HG02870 (cell line): ENCODE data around the gene CPXM2.

Experiments
- ATAC-seq: cut with Tn5 transposase; IDR thresholded peaks from one replicate; pipeline ENCODE4 v1.9.1; 2021; ENCODE audit warnings: mild to moderate bottlenecking, moderate library complexity; ENCODE audit not compliant: unreplicated experiment

The CPXM2 gene

DNA sequence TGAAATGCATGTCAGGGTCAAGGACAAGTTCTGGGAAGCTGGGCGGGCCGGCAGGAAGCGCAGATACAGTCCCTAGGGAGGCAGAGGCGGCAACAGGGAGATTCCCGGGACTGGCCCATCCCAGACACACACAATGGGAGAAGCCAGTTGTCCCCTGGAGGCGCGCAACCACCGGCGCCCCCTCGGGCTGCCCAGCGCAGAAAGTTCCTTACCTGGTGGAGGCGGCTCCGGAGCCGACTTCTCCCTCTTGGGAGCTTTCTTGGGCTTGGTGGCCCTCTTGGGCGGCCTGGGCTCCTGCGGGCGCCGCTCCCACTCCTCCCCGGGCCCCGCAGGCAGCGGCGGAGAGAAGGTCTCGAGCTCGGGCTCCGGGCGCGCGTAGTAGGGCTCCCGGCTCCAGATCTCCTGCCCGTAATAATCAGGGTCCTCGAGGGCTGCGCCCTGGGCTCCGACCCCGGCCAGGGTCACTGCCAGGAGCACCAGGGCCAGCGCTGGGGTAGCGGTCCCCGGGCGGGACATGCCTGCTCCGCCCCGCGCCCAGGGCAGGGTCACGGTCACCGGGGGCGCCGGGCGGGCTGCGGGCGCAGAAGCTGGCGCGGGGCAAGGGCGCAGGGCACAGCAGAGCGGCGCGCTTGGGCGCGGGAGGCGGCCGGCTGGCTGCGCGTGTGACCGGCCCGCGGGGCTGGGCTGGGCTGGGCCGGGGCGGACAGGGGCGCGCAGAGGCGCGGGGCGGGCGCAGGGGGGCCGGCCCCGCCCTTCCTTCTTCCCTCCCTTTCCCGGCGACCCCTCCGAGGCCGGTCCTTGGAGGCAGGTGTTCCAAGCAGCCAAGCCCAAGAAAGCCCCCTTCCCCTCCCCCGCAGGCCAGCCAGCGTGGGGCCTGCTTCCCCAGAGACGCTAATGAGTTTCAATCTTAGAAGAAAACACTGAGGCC lies at the start of gene CPXM2:
Gene CPXM2, minus strand, starts transcription at position 664 of the 928 bp plus-strand sequence. Its CDS starts 148 bp downstream, at position 516.
- no peak for ATAC-seq

DNA sequence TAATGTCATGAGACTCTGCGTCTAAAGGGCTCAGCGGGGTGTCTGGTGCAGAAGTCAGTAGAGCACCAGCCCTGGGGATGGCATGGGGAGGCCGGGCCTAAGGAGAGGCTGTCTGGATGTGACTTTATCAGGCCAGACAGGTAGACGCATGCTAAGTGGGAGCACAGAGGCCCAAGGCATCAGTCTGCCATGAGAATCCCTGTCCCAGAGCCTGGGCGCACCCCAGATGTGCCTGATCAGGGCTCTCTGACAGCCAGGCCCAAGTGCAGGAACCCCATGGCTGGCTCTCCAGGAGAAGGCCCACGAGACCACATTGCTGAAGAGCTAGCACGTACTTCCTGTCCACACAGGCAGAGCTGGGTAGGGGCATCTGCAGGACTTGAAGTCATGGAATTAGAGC lies 48.0 kb upstream of the CPXM2 start:
- no peak for ATAC-seq

DNA sequence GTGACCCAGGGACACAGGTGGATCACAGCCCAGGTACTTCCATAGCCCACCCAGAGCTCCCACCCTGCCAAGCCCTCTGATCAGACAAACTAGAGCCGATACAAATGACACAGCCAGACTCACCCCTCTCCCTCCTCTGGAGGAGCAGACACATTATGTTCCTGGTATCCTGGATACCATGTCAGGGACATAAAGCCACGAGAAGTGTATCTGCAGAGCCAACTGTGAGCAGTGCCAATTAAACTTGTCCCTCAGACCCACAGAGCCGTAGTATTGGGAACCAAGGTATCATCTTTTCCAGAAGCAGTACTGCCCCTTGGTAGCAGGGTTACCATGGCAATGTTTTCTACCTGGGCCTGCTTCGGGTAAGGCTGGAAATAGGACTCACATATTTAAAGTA lies 47.3 kb upstream of the CPXM2 start:
- no peak for ATAC-seq

DNA sequence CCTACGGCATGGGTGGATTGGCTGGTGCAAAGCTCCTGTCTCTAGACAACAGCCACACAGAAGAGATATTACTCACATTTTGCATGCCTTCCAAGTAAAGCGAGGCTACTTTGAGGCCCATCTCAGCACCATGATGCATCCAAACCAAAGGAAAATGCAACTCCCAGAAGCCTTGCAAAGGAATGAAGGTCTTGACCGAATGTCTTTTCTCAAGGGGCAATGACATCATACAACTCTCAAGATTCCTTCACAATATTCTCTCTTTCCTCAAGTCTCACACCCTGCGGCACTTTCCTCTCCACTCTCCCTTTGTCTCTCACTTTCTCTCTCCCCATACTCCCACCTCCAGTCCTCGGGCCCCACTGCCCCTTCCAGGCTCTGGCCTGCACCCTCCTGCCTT lies 44.8 kb upstream of the CPXM2 start:
- ATAC-seq: no peak

DNA sequence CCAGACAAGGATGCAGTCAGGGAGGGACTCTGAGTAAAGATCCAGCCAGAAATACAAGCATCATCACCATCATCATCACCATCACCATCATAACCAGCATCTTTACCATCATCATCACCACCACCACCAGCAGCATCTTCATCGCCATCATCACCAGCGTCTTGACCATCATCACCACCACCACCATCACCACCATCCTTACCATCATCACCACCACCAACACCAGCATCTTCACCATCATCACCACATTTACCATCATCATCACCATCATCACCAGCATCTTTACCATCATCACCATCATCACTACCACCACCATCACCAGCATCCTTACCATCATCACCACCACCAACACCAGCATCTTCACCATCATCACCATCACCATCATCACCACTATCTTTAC lies 44.1 kb upstream of the CPXM2 start:
- ATAC-seq: no peak

DNA sequence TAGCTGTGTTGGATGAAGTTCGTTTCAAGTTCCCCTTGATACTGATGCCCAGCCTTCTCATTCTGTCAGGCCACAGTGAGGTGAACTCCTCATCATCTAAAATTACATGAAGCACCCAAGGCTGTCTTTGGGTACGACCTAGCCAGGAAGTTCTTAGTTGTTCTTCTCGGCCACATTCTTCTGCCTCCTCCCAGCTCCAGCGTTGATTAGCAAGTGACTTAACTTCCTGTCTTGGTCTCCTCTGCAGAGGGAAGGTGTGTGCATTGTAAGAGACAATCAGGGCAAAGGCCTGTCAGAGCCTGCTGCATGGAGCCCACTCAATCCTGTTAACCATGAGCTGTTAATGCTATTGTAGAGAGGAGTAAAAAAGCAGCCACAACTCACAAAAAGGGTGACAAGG lies 43.2 kb upstream of the CPXM2 start:
- no peak for ATAC-seq

DNA sequence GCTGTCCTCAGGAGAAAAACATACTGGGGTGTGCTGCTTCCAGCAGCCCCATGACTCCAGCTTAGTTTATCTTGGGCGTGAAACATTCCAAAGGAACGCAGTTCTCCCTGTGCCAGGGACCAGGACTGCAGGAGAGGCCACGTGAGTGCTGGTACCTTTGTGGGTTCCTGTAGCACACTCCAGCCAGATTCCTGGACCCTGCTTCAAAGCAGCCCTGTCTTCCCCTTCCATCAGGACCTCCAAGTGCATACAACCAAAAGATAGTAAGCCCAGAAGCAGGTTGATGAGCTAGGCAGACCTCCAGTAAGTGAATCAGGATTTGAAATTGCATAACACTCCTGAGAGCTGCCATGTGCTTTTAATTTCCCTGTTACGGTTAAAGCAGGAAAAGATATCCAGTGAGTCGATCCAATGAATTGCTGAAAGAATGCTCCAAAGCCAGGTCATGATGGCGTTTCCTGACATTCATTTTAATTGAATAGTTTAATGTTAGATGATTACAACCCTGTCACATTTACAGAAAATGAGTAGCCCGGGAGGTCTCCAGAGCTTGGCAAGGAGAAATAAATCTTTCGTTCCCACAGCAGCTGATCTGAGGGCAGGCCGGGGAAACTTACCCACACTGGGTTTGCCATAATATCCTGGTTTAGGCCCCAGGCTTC lies 38.9 kb upstream of the CPXM2 start:
- ATAC-seq: no peak

DNA sequence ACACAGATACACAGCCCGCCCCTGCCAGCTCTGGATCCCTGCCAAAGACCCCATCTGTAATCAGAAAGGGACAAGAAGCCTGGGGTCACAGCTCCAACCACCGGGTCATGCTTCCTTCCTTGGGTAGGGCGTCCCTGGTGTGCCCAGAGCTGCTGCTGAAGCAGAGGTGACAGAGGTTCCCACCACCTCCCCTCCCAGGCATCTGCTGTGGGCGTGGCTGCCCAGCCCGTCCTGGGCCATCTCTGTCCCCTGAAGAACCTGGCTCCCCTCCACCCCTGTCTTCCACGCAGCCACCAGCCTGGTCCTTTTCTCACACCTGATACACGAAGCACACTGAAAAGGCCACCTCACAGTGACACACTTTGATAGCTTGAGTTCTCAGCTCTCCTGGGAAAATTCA lies 38.2 kb upstream of the CPXM2 start:
- ATAC-seq: no peak

DNA sequence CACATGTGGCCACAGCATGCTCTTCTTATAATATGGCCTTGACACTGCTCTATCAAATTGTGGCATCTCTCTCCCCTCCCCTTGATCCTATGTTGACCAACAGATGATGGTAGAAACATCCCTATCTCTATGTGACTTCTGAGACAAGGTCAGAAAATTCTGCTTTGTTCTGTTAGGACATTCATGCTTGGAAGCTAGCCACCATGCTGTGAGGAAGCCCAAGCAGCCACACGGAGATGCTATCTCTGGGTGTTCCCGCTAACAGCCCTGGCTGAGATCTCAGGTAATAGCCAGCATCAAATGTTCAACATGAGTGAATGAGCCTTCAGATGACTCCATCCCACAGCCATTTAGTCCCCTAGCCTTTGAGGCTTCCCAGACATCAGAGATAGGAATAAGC lies 36.8 kb upstream of the CPXM2 start:
- ATAC-seq: no peak

DNA sequence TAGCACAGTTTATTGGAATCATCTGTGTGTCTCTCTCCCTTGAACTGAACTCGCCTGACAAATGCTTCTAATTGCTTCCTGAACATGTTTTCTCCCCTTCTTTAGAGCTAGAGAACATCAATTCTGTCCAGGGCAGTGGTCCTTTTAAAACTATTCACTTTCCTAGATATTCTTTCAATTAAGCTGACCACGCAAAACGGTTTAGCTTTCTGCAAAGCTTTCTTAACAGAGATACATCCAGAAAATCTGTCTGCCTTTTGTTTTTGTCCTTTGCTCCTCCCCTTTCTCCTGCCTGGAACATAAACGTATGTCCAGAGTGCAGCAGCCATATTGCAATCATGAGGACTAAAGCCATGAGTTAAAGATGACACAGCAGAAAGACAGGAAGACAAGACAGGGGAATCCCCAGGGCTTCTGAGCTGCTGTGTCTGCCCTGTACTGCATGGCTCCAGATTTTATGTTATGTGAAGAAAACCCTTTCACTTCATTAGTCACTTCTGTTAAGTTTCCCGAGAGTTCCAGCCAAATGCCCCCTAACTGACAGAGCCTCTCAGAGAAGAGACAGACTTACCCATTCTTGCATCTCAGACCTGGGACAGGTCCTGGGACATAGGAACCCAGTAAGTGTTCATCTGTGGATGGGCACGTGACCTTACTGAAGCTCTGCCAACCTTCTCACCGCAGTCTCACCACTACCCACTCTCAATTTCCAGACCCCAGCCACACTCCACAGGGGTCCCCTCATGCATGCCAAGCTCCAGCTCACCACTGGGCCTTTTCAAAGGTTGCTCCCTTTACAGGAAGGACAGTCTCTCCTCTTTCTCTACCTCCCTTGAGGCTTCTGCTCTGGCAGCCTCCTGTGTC lies 35.0 kb upstream of the CPXM2 start:
- ATAC-seq: no peak

DNA sequence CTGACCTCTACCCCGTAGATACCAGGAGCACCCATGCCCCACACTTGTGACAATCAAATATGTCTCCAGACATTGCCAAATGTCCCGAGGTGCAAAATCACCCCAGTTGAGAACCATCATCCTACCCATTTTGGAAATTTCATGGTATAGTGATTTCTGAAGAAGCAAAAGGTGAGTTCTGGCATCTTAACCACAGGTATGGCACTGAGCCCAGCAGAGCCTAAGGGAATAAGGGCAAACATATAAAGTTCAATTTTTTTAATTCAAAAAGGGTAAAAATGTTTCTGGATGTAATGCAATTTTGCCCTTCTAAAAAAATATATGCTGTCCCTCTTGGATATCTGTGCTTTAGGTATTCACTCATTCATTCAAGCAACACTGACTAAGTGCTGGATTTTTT lies 30.5 kb upstream of the CPXM2 start:
- no peak for ATAC-seq

DNA sequence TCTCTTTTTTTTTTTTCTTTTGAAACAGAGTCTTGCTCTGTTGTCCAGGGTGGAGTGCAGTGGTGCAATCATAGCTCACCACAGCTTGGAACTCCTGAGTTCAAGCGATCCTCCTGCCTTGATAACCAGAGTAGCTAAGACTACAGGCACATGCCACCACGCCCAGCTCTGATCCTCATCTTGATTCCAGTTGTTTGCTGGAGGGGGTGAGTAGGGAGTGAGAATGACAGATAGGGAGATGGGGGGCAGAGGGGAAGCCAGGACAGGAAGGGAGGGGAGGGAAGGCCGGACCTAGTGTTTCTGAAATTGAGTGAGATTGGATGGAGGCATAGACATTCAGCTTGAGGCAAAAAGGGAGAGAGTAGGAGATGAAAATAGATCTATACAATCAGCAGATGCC lies 25.2 kb upstream of the CPXM2 start:
- ATAC-seq: no peak

DNA sequence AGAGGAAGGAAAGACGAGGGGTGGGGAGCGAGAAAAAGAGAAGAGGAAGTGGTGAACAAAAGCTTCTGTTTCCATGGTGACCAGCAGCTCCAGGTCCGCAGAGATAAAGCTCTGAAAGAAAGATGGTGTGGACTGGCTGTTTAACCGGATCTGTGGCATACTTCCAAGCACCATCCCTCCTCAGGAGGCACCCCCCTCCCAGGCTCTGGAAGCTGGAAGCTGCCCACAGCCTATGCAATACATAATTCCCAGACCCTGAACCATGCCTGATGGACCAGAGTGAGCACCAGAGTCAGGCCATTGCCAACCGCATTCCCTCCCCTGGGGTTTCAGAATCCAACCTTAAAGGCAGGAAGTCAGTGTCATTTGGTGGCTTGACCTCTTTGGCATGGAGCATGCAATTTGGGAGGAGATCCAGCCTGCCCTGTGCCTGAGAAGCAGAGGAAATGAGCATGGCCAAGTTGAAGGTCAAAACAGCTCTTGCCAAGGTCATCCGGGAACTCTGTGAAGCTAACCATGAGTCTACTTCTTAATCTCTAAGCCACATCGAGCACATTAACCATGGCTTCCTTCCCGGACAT lies 22.2 kb upstream of the CPXM2 start:
- ATAC-seq: no peak

DNA sequence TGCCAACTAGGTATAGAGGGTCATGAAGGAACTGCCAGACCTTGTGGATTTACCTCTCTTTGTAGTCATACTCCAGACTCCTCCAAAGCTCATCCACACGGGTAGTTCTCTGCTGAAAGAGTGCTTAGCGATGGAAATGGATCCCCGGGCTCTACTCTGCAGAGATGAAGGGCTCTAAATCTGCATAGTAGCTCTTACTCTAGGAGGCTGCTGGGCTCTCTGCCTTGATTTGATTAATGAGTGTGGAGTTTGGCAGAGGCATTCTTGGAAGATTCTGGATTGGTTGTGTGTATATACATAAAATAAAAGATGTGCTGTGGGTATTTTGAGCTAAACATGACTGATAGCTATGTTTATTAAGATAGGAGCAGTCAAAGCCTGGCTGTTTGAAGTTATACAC lies 21.3 kb upstream of the CPXM2 start:
- ATAC-seq: no peak

DNA sequence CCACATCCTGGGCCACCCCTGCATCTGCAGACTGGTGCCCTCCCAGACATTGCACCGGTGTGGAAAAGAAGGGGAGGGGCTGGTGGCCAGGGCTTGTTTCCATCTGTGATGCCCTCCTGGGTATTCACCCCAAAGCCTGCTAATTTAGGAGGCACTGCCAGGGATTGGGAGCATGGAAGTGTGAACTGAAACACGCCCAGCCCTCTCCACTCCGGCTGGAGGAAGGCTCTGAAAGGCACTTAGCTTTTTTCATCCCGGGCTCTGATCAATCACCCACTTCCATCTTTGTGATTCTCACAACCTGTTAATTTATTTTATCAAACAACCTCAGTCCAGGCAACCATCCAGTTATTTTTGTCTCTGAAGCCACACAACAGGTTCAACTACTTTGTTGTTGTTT lies 20.9 kb upstream of the CPXM2 start:
- ATAC-seq: no peak

DNA sequence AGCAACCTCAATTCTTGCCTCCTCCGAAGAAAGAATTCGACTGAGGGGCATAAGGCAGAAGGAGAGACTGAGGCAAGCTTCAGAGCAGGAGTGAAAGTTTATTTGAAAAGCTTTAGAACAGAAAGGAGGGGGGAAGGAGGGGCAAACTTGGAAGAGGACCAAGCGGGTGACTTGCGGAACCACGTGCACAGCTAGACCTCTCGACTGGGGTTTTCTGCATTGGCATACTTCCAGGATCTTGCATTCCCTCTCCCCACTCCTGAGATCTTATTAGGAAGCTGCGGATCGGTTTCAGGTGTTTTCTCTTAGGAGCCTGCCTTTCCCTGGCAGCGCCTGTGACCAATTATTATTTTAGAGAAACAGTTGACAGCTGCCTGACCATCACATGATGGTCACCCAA lies 20.3 kb upstream of the CPXM2 start:
- no peak for ATAC-seq

DNA sequence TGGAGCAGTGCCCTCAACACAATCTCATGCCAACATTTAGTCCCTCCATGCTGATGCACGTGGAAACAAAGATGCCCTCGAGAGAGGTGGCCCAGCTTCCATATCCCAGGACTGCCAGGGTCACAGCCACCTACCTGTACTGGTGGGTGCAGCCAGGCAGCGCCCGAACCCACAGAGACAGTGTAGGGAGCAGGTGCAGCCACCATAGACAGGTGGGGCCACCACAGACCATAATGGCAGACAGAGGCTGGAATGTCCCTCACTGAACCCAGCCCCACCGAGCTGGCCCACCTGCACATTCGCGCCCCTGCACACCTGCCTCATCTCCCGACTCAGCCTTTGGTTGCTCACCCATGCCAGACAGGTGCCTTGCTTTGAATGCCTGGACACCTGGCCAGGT lies 18.3 kb upstream of the CPXM2 start:
- no peak for ATAC-seq

DNA sequence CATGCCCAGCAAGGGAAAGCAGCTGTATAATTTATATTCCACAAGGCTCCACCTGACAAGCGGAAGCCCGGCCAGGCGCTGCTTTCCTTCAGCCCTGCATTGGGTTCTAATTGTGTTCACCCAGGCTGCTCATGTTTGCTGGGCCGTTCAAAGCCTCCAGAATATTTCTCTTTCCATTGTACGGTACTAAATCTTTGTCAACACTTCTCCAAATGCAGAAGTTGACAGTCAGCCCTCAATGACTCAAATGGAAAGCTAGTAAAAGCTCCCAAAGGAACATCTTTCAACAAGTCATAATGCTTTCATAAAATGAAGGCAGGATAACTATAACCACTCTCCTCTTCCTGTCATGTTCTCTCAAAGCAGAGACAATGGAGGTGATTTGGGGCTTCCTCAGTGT lies 17.8 kb upstream of the CPXM2 start:
- ATAC-seq: no peak

DNA sequence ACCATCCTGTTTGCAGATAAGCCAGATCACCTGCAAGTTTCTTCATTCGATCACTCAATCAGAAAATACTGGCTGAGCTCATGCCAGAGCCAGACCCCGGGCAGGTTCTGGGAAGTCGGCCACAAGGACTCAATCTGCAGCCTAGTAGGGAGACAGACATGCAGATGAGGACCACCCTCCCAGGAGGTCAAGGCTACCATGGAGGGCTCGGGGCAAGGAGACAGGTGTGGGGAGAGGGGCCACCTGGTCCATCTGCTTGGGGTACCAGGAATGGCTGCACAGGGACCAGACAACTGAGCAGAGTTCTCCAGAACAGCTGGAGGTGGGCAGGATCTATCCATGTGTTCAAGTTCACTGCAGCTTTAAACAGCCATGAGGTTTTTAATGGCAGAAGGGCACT lies 16.8 kb upstream of the CPXM2 start:
- no peak for ATAC-seq

DNA sequence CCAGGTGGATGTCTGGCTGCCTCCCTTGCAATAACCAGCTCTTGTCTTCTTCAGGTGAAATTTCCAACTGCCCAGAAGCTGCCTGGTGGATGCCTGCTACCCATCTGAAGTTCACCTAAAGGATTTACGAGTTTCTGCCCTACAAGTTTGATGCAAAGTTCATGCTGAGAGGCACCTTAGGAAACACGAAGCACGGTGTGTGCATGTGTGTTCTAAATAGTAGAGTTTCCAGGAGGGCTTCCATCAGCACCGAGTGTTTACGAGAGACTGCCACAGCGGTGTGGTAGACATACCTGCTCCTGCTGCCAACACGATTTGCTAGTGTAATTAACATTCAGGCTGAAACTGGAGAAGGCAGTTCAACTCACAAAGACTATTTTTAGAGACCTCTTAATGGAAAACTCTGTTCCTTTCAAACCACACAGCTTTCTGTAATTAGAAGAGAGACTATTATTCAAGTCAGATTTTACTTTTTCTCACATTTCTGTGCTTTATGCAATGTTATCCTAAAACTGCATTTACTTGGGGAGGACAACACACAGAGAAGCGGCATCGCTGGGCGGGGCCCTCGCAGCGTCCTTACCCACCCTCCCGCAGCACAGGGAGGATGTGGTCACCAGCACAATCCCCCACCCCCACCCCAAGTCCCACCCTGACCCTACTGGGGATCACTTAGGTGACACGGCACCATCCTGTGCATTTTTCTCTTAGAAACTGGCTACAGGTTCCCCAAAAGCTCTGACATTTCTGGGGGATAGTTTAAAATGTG lies 15.5 kb upstream of the CPXM2 start:
- no peak for ATAC-seq
